A673 (cell line): ENCODE results near the gene SLC66A2. TPM values are rescaled to one million over a fixed set of nuclear protein-coding genes. Genes with fewer than 3 reads are reported as not detected.

ENCODE experiments used
- BruUV-seq: library from RNA; stranded (reverse); fragments of 400-500 nt; replicated peaks from 2 replicates; lab custom pipeline; 2021; lab: Mats Ljungman, UMichigan
- CTCF ChIA-PET: fragments of 300-600 bp; sonication (Branson Sonifier 250); formaldehyde crosslinking; loops from one replicate; lab custom pipeline; 2022; ENCODE audit warnings: antibody characterized with exemption; lab: Charles Lee
- POLR2A ChIA-PET: fragments of 300-600 bp; sonication (Branson Sonifier 250); formaldehyde crosslinking; loops from one replicate; lab custom pipeline; 2022; ENCODE audit warnings: antibody characterized with exemption; ENCODE audit not compliant: low non-redundant PET; lab: Charles Lee
- DNase-seq: peaks from one replicate; pipeline ENCODE4 v3.0.0-alpha.2; 2015; ENCODE audit warnings: low spot score
- H3K27ac ChIP-seq: fragments of 200-600 bp; sonication (generic); 2 replicates; pipeline ENCODE4 v1.5.1; 2016; ENCODE audit warnings: mixed run types, low read depth, mild to moderate bottlenecking, mixed read lengths, antibody characterized with exemption, low read length; ENCODE audit not compliant: poor library complexity, severe bottlenecking
- H3K27me3 ChIP-seq: fragments of 200-600 bp; sonication (generic); replicated peaks from 2 replicates; pipeline ENCODE4 v1.6.1; 2017; ENCODE audit warnings: mixed run types, low read depth, mild to moderate bottlenecking, mixed read lengths, antibody characterized with exemption, low read length; ENCODE audit not compliant: insufficient read depth, poor library complexity
- H3K36me3 ChIP-seq: fragments of 200-600 bp; sonication (generic); 2 replicates; pipeline ENCODE4 v1.6.1; 2016; ENCODE audit warnings: mixed run types, mild to moderate bottlenecking, mixed read lengths, antibody characterized with exemption, low read length; ENCODE audit not compliant: insufficient read depth, poor library complexity, severe bottlenecking
- H3K4me1 ChIP-seq: fragments of 200-600 bp; sonication (generic); 2 replicates; pipeline ENCODE4 v1.6.1; 2017; ENCODE audit warnings: mixed run types, mild to moderate bottlenecking, mixed read lengths, antibody characterized with exemption, low read length; ENCODE audit not compliant: insufficient read depth, poor library complexity, severe bottlenecking
- H3K4me3 ChIP-seq: fragments of 200-600 bp; sonication (generic); 2 replicates; pipeline ENCODE4 v1.5.1; 2016; ENCODE audit warnings: low read depth, mixed run types, mild to moderate bottlenecking, mixed read lengths, low read length; ENCODE audit not compliant: poor library complexity, severe bottlenecking
- H3K9me3 ChIP-seq: fragments of 200-600 bp; sonication (generic); 2 replicates; pipeline ENCODE4 v1.6.1; 2016; ENCODE audit warnings: mixed run types, low read depth, mild to moderate bottlenecking, mixed read lengths, antibody characterized with exemption, low read length; ENCODE audit not compliant: poor library complexity, severe bottlenecking
- CTCF ChIP-seq: fragments of 300-800, 200-600 bp; sonication (generic); conservative IDR thresholded peaks from 2 replicates; pipeline ENCODE4 v1.5.1; 2017; ENCODE audit warnings: low read depth, mild to moderate bottlenecking, antibody characterized with exemption, low read length, moderate library complexity, mixed read lengths
- EZH2 ChIP-seq: fragments of 200-600 bp; sonication (generic); IDR thresholded peaks from 2 replicates; pipeline ENCODE4 v1.6.1; 2017; ENCODE audit warnings: borderline replicate concordance, low read depth, mild to moderate bottlenecking, mixed read lengths, antibody characterized with exemption, low read length; ENCODE audit not compliant: poor library complexity, severe bottlenecking
- intact Hi-C: fragments of 100-400 bp; cut with micrococcal nuclease; formaldehyde crosslinking; loops from one replicate; pipeline ENCODE4 v1.10.0; 2022; ENCODE audit not compliant: unreplicated experiment
- total RNA-seq: library from RNA; stranded (reverse); gene quantifications from 2 replicates; pipeline ENCODE4 v1.2.3, GENCODE V29; 2021

The SLC66A2 gene
- total RNA-seq, 1 experiment from 2014 or later, result 28.0 TPM

- no TSS peak for BruUV-seq
- POLR2A ChIA-PET, result no interaction called here
- Histone ChIP-seq H3K9me3 (peaks cover under 1% of the 10 kb centered on the region), H3K27ac (no peak overlapping the region), H3K36me3 (peaks cover 8% of the 10 kb centered on the region), H3K27me3 (no peaks in the 10 kb centered on the region), H3K4me3 (no peak overlapping the region), H3K4me1 (no peaks in the 10 kb centered on the region)
- intact Hi-C loops, result no loop called here
- no peak for DNase-seq
- CTCF ChIA-PET, result no interaction called here
- TF ChIP-seq EZH2 (no peak), CTCF (no peak)
Measured at GRCh38 chr18:79905993-79906392, 45.5 kb downstream of the SLC66A2 start.

- TF ChIP-seq EZH2 (no peak), CTCF (no peak)
- Histone ChIP-seq H3K27me3 (no peaks in the 10 kb centered on the region), H3K27ac (no peak overlapping the region), H3K36me3 (peaks cover 8% of the 10 kb centered on the region), H3K4me3 (no peak overlapping the region), H3K4me1 (no peaks in the 10 kb centered on the region), H3K9me3 (peaks cover 6% of the 10 kb centered on the region)
- POLR2A ChIA-PET, result no interaction called here
- DNase-seq, result no peak
- intact Hi-C loops, result no loop called here
- no TSS peak for BruUV-seq
- CTCF ChIA-PET, result no interaction called here
Measured at GRCh38 chr18:79905389-79905911, 46.0 kb downstream of the SLC66A2 start.

- H3K27me3 ChIP-seq, result no peaks in the 10 kb centered on the region
- BruUV-seq, result no TSS peak
- no peak overlapping the region for H3K27ac ChIP-seq
- peaks cover 15% of the 10 kb centered on the region for H3K9me3 ChIP-seq
- no peak for DNase-seq
- ChIA-PET CTCF (no interaction called here), POLR2A (no interaction called here)
- H3K36me3 ChIP-seq, result peaks cover 8% of the 10 kb centered on the region
- no peak overlapping the region for H3K4me3 ChIP-seq
- intact Hi-C loops, result no loop called here
- TF ChIP-seq CTCF (no peak), EZH2 (no peak)
- no peaks in the 10 kb centered on the region for H3K4me1 ChIP-seq
Measured at GRCh38 chr18:79904357-79905147, 46.9 kb downstream of the SLC66A2 start.
